Measurements from ENCODE around the gene TMED9.

The TMED9 gene

GRCh38 chr5:177607452-177608192, 15.6 kb downstream of the TMED9 start:
- Histone ChIP-seq H3K4me1 (ENCODE audit: low read length) (no peaks in the 10 kb centered on the region), H3K9me3 (replicated peaks; ENCODE audit: insufficient read depth, low read length) (no peaks in the 10 kb centered on the region), H2AFZ (ENCODE audit: low read length) (no peak overlapping the region), H3K79me2 (ENCODE audit: low read length) (no peaks in the 10 kb centered on the region), H3K9me2 (replicated peaks; ENCODE audit: insufficient read depth, low read length) (no peaks in the 10 kb centered on the region), H3F3A (ENCODE audit: insufficient read depth, low read length) (no peaks in the 10 kb centered on the region), H3K4me3 (ENCODE audit: low read length) (no peak overlapping the region), H3K27me3 (replicated peaks; ENCODE audit: insufficient read depth, low read length) (no peaks in the 10 kb centered on the region), H4K20me1 (ENCODE audit: insufficient read depth, low read length) (no peaks in the 10 kb centered on the region), H3K9ac (ENCODE audit: low read length) (no peak overlapping the region), H3K36me3 (replicated peaks; ENCODE audit: insufficient read depth, low read length) (no peaks in the 10 kb centered on the region), H3K4me2 (ENCODE audit: low read depth, low read length) (no peak overlapping the region), H3K27ac (ENCODE audit: low read length) (no peak overlapping the region)
- no peak for TF ChIP-seq EZH2 (optimal IDR thresholded peaks at IDR 0.05; ENCODE audit: low read depth, low read length)
- TF ChIP-seq CTCF (IDR thresholded peaks at IDR 0.05; ENCODE audit: low read length): peak; percentile 79
- no peak for TF ChIP-seq EZH2phosphoT487 (IDR thresholded peaks at IDR 0.05; ENCODE audit: low read length)
- DNase-seq: peak; percentile 69

GRCh38 chr5:177608243-177609075, 16.5 kb downstream of the TMED9 start:
- Histone ChIP-seq H2AFZ (ENCODE audit: low read length) (no peak overlapping the region), H3K9me3 (replicated peaks; ENCODE audit: insufficient read depth, low read length) (no peaks in the 10 kb centered on the region), H3K4me1 (ENCODE audit: low read length) (no peaks in the 10 kb centered on the region), H3K36me3 (replicated peaks; ENCODE audit: insufficient read depth, low read length) (no peaks in the 10 kb centered on the region), H4K20me1 (ENCODE audit: insufficient read depth, low read length) (no peaks in the 10 kb centered on the region), H3K4me3 (ENCODE audit: low read length) (no peak overlapping the region), H3K79me2 (ENCODE audit: low read length) (no peaks in the 10 kb centered on the region), H3K9me2 (replicated peaks; ENCODE audit: insufficient read depth, low read length) (no peaks in the 10 kb centered on the region), H3K9ac (ENCODE audit: low read length) (no peak overlapping the region), H3F3A (ENCODE audit: insufficient read depth, low read length) (no peaks in the 10 kb centered on the region), H3K4me2 (ENCODE audit: low read depth, low read length) (no peak overlapping the region), H3K27me3 (replicated peaks; ENCODE audit: insufficient read depth, low read length) (no peaks in the 10 kb centered on the region), H3K27ac (ENCODE audit: low read length) (no peak overlapping the region)
- DNase-seq: no peak
- TF ChIP-seq CTCF (IDR thresholded peaks at IDR 0.05; ENCODE audit: low read length): no peak
- TF ChIP-seq EZH2 (optimal IDR thresholded peaks at IDR 0.05; ENCODE audit: low read depth, low read length): no peak
- no peak for TF ChIP-seq EZH2phosphoT487 (IDR thresholded peaks at IDR 0.05; ENCODE audit: low read length)

GRCh38 chr5:177609076-177610059, 17.4 kb downstream of the TMED9 start:
- no peak for DNase-seq
- Histone ChIP-seq H3K36me3 (replicated peaks; ENCODE audit: insufficient read depth, low read length) (no peaks in the 10 kb centered on the region), H3K4me3 (ENCODE audit: low read length) (no peak overlapping the region), H3K79me2 (ENCODE audit: low read length) (no peaks in the 10 kb centered on the region), H3K9me2 (replicated peaks; ENCODE audit: insufficient read depth, low read length) (no peaks in the 10 kb centered on the region), H3K9ac (ENCODE audit: low read length) (no peak overlapping the region), H3K9me3 (replicated peaks; ENCODE audit: insufficient read depth, low read length) (no peaks in the 10 kb centered on the region), H3K27me3 (replicated peaks; ENCODE audit: insufficient read depth, low read length) (no peaks in the 10 kb centered on the region), H3K27ac (ENCODE audit: low read length) (no peak overlapping the region), H2AFZ (ENCODE audit: low read length) (no peak overlapping the region), H3F3A (ENCODE audit: insufficient read depth, low read length) (no peaks in the 10 kb centered on the region), H3K4me1 (ENCODE audit: low read length) (no peaks in the 10 kb centered on the region), H4K20me1 (ENCODE audit: insufficient read depth, low read length) (no peaks in the 10 kb centered on the region), H3K4me2 (ENCODE audit: low read depth, low read length) (no peak overlapping the region)
- TF ChIP-seq EZH2 (optimal IDR thresholded peaks at IDR 0.05; ENCODE audit: low read depth, low read length) (no peak), CTCF (IDR thresholded peaks at IDR 0.05; ENCODE audit: low read length) (no peak), EZH2phosphoT487 (IDR thresholded peaks at IDR 0.05; ENCODE audit: low read length) (no peak)
